Naive B cell (primary cell): ENCODE measurements around the gene CDON. TPM values are rescaled to one million over a fixed set of nuclear protein-coding genes. Genes with fewer than 3 reads are reported as not detected.

Experiments
- ATAC-seq, 2 donors: fragments of 150-1000 bp; cut with Tn5 transposase; 2 replicates each; pipeline ENCODE4 v1.10.0; 2021; ENCODE audit warnings: low read depth in 2 of 2, mild to moderate bottlenecking in 2 of 2, moderate library complexity in 2 of 2
- DNase-seq: peaks from one replicate; pipeline ENCODE4 v3.0.0; 2022
- H3K27ac Mint-ChIP-seq, 6 donors: one replicate each; pipeline ENCODE4 v1.8.0; 2020 to 2022; ENCODE audit warnings: mild to moderate bottlenecking in 6 of 6, mixed read lengths in 6 of 6, moderate library complexity in 5 of 6, inconsistent platforms in 2 of 6
- H3K27me3 Mint-ChIP-seq, 3 donors: one replicate each; pipeline ENCODE4 v1.8.0; 2021 to 2022; ENCODE audit warnings: mixed read lengths in 3 of 3, mild to moderate bottlenecking in 1 of 3
- H3K36me3 Mint-ChIP-seq, 2 donors: one replicate each; pipeline ENCODE4 v1.8.0; 2020 to 2022; ENCODE audit warnings: mixed read lengths in 2 of 2, inconsistent platforms in 1 of 2, mild to moderate bottlenecking in 1 of 2
- H3K4me1 Mint-ChIP-seq, 3 donors: one replicate each; pipeline ENCODE4 v1.8.0; 2020 to 2022; ENCODE audit warnings: mixed read lengths in 3 of 3, inconsistent platforms in 1 of 3, mild to moderate bottlenecking in 1 of 3, moderate library complexity in 1 of 3
- H3K4me3 Mint-ChIP-seq, 8 donors: one replicate each; pipeline ENCODE4 v1.8.0; 2020 to 2022; ENCODE audit warnings: mild to moderate bottlenecking in 8 of 8, mixed read lengths in 8 of 8, moderate library complexity in 8 of 8, inconsistent platforms in 2 of 8
- H3K9me3 Mint-ChIP-seq, 7 donors: one replicate each; pipeline ENCODE4 v1.8.0; 2020 to 2022; ENCODE audit warnings: mixed read lengths in 7 of 7, mild to moderate bottlenecking in 5 of 7, inconsistent platforms in 2 of 7, moderate library complexity in 1 of 7
- polyA plus RNA-seq, 6 donors: library from polyadenylated mRNA; unstranded; fragments of 300-500 nt; fragmentation: Illumina TruSeq; gene quantifications; one replicate each; pipeline ENCODE4 v1.2.3, GENCODE V29; 2021; ENCODE audit warnings: low read depth in 6 of 6

Gene CDON
- polyA plus RNA-seq, 6 donors from 2014 or later, result not detected

DNA sequence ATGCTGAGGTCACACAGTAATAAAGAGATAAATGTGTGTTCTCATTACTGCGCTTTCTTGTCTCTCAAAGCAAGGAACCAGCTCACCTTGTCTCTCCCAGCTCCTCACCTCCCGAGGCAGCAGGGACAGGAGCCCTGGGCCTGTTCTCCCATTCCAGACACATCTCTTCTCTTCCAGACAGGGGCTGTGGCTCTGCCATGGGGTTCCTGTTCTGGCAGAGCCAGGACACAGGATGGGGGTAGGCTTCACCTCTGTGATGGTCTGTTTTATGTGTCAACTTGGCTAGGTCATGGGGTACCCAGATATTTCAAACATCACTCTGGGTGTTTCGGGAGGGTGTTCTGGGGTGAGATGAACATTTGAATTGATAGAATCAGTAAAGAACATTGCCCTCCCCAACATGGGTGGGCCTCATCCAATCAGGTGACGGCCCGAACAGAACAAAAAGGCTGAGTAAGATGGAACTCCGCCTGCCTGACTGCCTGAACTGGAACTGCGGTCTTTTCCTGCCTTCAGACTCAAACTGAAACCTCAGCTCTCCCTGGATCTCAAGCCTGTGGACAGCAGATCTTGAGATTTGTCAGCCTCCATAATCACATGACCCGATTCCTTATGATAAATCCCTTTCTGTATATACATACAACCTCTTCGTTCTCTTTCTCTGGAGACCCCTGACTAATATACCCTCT, 118.9 kb downstream of the CDON start:
- H3K36me3 Mint-ChIP-seq, result no peaks in the 10 kb centered on the region
- H3K4me3 Mint-ChIP-seq, result no peak overlapping the region
- H3K9me3 Mint-ChIP-seq, result no peaks in the 10 kb centered on the region
- DNase-seq (no peak), ATAC-seq (no peak)
- H3K4me1 Mint-ChIP-seq, result no peaks in the 10 kb centered on the region
- peaks cover 0 to 28% (median 12%) of the 10 kb centered on the region in 3 donors for H3K27me3 Mint-ChIP-seq
- no peak overlapping the region for H3K27ac Mint-ChIP-seq

DNA sequence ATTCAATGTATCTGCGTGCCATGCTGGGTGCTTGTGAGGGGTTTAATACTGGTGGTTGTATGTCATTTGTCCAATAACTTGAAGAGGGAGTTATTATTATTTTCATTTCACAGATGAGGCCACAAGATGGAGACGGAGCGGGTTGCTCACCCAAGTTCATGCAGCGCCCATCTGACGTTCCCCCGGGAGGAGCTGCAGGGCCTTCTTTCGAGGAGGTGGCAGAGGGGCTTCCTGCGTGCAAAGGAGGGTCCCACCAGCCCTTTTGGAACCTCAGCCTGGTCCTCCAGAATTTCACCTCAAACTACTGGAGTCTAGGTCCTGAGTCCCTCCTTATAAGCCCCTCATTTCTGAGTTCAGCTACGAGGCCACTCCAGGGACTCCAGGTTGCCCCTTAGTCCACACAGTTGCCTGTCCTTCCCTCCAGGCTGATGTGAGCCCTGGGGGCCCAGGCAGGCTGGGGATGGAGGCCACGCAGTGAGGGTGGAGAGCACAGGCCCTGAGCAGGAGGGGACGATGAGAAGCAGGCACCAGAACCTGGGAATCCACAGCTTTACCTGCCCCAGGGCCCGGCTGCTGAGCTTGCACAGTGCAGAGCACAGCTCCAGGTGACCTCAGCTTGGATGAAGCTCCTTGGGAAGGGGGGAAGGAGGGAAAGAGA, 119.8 kb downstream of the CDON start:
- ATAC-seq, result no peak
- DNase-seq, result no peak
- no peaks in the 10 kb centered on the region for H3K36me3 Mint-ChIP-seq

DNA sequence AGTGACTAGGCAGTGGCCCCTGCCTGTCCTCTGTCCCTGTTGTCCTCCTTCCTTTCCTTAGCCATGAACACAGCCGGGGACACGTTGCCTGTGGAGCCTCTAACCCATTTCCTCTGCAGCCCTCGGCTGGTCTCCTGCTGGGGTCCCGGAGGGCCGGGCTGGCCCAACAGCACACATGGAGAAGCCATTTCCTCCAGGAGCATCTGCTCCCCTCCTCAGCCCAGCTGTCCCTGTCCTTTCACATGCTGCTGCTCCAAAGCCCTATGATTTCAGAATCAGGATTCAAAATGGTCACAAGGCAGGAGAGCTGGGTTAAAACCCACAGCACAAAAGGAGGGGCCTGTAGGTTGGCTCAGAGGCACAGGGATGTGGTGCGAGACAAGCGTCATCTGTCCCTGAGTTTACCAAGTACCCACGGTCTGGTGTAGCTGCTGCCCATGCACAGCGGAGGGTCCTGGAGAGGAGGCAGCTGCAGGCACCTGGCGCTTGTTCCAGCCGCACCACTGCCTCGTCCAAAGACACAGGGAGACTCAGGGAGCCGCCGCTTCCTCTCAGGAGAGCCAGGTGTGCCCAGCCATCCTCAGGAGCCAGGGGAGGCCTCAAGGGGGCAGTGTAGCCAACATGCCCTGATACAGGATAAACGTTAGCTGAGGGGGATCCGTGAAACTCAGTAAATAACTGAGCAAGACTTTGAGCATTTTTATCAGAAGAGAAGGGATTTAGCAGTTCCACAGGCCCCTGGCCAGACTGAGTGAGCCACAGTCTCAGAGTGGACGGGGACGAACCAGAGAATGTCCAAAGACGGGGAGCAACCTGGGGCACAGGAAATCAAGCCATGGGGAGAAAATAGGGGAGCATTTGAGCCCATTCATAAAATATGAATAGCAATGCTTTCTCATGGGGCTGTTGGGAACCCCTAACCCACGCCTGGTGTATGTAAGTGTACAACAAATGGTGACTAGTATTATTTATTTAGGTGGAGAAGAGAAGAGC, 120.8 kb downstream of the CDON start:
- Mint-ChIP-seq H3K9me3 (no peaks in the 10 kb centered on the region), H3K27me3 (peaks cover 0 to 30% (median 12%) of the 10 kb centered on the region in 3 donors)
- no peak for ATAC-seq

More for the DNA sequence above, 119.8 kb downstream of the CDON start:
- Mint-ChIP-seq H3K27me3 (peaks cover 0 to 30% (median 12%) of the 10 kb centered on the region in 3 donors), H3K4me3 (no peak overlapping the region), H3K27ac (no peak overlapping the region), H3K9me3 (no peaks in the 10 kb centered on the region), H3K4me1 (no peaks in the 10 kb centered on the region)

DNA sequence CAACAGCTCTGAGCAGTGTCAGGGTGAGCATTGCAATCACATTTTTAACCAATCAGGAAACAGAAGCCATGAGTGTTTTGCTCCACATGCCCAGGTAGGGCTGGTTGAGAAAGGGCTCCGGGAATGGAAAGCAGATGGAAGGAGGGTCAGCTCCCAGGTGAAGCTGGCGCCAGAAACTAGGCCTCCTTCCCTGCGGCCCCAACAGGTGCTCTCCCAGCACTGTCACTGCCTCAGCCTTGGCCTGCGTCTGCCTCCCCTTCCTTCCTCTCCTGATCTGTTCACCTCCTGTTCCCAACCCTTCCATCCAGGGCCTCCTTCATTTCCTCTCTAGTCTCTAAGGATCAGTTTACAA, 121.4 kb downstream of the CDON start:
- no peaks in the 10 kb centered on the region for H3K36me3 Mint-ChIP-seq
- H3K4me1 Mint-ChIP-seq, result no peaks in the 10 kb centered on the region
- DNase-seq, result no peak
- H3K27me3 Mint-ChIP-seq, result peaks cover 0 to 30% (median 12%) of the 10 kb centered on the region in 3 donors
- H3K9me3 Mint-ChIP-seq, result no peaks in the 10 kb centered on the region
- H3K27ac Mint-ChIP-seq, result peak overlapping the region in 1 of 6 donors; percentile 46
- no peak overlapping the region for H3K4me3 Mint-ChIP-seq
- ATAC-seq, result no peak

More for the DNA sequence above, 120.8 kb downstream of the CDON start:
- no peak for DNase-seq
- no peaks in the 10 kb centered on the region for H3K36me3 Mint-ChIP-seq
- no peak overlapping the region for H3K27ac Mint-ChIP-seq
- H3K4me1 Mint-ChIP-seq, result no peaks in the 10 kb centered on the region
- H3K4me3 Mint-ChIP-seq, result no peak overlapping the region

DNA sequence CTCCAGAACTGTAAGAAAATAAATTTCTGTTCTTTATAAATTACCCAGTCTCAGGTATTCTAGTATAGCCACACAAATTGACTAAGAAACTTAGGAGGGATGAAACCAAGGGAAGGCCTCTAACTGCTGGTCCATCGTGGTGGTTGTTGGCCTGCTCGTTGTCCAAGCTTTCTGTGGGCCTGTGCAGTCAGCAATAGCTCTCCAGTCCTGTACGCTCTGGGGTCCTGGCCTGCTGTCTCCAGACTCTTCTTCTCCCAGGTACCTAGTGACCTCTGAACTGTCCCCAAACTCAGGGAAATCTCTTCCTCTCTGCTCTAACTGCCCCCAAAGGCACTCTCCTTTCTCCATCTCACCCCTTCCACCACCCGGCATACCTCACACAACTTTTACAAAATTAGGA, 122.5 kb downstream of the CDON start:
- H3K27ac Mint-ChIP-seq, result no peak overlapping the region

DNA sequence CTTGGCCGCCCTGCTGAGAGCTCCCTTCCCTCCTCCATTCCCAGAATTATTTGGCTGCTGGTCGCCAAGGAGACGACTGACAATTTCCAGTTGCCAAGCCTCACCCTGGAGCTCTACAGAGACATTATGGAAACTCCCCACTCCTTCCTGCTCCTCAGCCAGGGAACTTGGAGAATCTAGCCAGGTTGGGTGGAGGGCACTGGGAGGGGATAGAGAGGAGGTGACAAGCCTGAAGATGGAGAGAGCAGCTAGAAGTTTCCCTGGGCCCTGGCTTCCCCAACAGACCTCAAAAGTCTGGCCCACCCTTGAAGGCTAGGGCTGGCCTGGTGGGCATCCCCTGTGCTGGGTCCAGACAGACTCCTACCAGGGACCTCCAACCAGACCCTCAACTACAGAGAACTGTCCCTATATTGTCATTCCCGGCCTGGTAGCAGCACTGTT, 123.6 kb downstream of the CDON start:
- H3K9me3 Mint-ChIP-seq, result no peaks in the 10 kb centered on the region
- DNase-seq, result no peak
- no peaks in the 10 kb centered on the region for H3K4me1 Mint-ChIP-seq
- no peak for ATAC-seq
- H3K36me3 Mint-ChIP-seq, result no peaks in the 10 kb centered on the region
- H3K27me3 Mint-ChIP-seq, result peaks cover 0 to 23% (median 12%) of the 10 kb centered on the region in 3 donors
- H3K27ac Mint-ChIP-seq, result no peak overlapping the region
- no peak overlapping the region for H3K4me3 Mint-ChIP-seq

More for the DNA sequence above, 122.5 kb downstream of the CDON start:
- Mint-ChIP-seq H3K9me3 (no peaks in the 10 kb centered on the region), H3K27me3 (peaks cover 0 to 30% (median 15%) of the 10 kb centered on the region in 3 donors), H3K4me3 (no peak overlapping the region), H3K36me3 (no peaks in the 10 kb centered on the region), H3K4me1 (no peaks in the 10 kb centered on the region)
- no peak for DNase-seq
- ATAC-seq, result no peak

DNA sequence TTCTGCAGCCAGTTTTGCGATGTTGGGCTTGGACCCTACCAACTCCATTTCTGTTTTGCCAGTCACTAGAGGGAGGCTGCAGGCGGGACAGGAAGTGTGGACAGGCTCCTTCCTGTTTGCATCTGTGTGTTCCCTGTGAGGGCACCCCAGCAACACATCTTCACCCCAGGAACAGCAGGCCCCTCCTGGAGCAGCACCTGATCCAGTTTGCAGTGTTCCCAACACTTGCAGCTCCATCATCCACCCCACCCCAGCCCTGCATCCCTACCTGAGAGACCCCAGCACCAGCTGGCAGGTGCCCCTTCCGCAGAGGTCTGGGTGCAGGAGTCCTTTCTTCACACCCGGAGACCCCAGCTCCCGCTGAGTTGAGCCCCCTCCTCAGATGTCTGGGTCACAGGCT, 124.2 kb downstream of the CDON start:
- Mint-ChIP-seq H3K9me3 (no peaks in the 10 kb centered on the region), H3K27ac (no peak overlapping the region), H3K4me1 (no peaks in the 10 kb centered on the region), H3K27me3 (peaks cover 0 to 20% (median 8%) of the 10 kb centered on the region in 3 donors), H3K36me3 (no peaks in the 10 kb centered on the region), H3K4me3 (no peak overlapping the region)
- ATAC-seq (no peak), DNase-seq (no peak)

DNA sequence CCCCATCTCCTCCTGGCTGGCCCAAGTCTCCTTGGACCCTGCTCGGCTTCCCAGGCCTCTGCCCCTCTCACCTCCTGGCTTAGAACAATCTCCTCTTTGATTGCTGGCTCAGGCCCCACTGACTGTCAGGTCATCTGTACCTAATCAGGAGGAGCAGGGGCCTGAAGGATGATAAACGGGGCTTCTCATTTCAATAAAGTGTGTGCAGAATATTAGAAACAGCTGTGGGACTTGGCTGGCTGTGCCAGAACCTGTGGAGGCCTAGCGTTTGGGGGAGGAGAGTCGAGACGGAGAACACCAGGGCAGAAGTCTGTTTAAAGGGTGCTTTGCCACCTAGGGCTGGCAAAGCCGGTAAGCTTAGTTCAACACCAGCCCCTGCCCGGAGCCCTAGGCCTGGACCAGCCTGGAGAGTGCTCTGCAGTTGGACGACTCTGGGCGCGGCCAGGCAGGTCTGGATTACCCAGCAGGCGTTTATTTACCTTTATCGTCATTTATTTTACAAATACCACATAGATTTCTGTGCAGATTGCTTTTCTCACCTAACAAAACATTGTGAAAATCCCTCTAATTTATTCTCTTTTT, 127.0 kb downstream of the CDON start:
- Mint-ChIP-seq H3K9me3 (no peaks in the 10 kb centered on the region), H3K4me3 (no peak overlapping the region), H3K36me3 (no peaks in the 10 kb centered on the region), H3K27me3 (peaks cover 8 to 18% (median 14%) of the 10 kb centered on the region in 3 donors), H3K4me1 (no peaks in the 10 kb centered on the region), H3K27ac (no peak overlapping the region)
- ATAC-seq (no peak), DNase-seq (no peak)

DNA sequence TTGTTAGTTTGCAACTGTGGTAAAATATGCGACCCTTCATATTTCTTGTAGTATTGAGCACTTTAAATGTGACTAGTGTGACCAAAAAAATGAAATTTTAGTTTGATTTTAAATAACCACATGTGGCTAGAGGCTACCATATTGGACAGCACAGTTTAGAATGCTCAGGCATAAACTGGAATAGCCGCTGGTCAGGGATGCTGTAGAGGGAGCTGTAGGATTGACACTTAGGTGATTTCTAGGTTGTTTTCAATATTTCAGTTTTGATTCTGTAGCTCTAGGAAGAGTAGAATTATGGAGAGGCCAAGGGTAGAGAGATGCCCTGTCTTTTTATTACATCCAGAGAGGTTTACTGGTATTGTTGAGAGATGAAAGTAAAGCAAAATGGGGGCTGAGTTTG, 127.6 kb downstream of the CDON start:
- Mint-ChIP-seq H3K27me3 (peaks cover 8 to 25% (median 17%) of the 10 kb centered on the region in 3 donors), H3K9me3 (no peaks in the 10 kb centered on the region), H3K27ac (no peak overlapping the region), H3K36me3 (no peaks in the 10 kb centered on the region), H3K4me3 (no peak overlapping the region), H3K4me1 (no peaks in the 10 kb centered on the region)
- ATAC-seq (no peak), DNase-seq (no peak)

DNA sequence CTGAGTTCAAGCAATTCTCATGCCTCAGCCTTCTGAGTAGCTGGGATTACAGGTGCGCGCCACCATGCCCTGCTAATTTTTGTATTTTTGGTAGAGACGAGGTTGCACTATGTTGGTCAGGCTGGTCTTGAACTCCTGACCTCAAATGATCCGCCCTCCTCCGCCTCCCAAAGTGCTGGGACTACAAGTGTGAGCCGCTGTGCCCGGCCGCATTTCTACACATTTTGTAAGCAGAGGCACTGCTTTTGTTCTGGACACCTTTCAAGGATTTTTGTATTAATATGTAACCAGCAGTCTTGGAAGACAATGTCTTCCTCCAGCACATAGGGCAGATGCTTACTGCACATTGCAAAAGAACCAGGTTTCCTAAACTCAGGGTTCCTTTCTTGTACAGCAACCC, 128.2 kb downstream of the CDON start:
- Mint-ChIP-seq H3K4me3 (peak overlapping the region in 1 of 8 donors; percentile 7), H3K27ac (no peak overlapping the region), H3K4me1 (no peaks in the 10 kb centered on the region), H3K9me3 (no peaks in the 10 kb centered on the region), H3K27me3 (peaks cover 8 to 31% (median 23%) of the 10 kb centered on the region in 3 donors), H3K36me3 (no peaks in the 10 kb centered on the region)
- DNase-seq, result no peak
- ATAC-seq, result no peak

DNA sequence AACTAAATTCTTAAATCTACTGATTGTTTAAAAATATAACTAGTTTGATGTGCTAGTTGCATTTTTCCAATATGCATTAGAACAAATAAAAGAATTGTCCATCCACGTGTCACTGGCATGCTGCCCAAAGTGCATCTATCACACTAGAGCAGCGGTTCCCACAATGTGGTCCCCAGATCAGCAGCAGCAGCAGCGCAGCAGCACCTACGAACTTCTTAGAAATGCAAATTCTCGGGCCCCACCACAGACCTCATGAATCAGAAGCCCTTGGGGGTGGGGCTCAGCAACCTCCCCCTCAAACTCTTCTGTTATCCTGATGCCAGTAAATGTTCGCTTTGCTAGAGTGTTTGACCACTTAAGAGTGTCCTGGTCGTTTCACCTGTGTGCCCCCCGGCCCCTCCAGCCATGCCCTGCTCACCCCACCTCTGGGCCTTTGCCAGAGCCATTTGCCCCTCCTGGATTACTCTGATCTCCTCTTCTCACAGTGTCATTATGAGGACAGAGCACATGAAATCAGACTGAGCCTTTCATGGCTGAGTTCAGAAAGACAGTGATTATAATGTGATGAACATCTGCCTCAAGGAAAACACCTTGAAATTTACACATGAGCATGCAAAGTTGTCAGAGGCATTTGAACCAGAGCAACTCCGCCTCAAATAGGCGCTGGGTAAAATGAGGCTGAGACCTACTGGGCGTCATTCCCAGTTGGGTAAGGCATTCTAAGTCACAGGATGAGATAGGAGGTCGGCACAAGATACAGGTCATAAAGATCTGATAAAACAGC, 129.4 kb downstream of the CDON start:
- Mint-ChIP-seq H3K9me3 (no peaks in the 10 kb centered on the region), H3K4me3 (no peak overlapping the region), H3K36me3 (no peaks in the 10 kb centered on the region), H3K4me1 (no peaks in the 10 kb centered on the region), H3K27ac (peak overlapping the region in 1 of 6 donors; percentile 91), H3K27me3 (peaks cover 11 to 31% (median 20%) of the 10 kb centered on the region in 3 donors)
- no peak for ATAC-seq
- DNase-seq, result no peak

DNA sequence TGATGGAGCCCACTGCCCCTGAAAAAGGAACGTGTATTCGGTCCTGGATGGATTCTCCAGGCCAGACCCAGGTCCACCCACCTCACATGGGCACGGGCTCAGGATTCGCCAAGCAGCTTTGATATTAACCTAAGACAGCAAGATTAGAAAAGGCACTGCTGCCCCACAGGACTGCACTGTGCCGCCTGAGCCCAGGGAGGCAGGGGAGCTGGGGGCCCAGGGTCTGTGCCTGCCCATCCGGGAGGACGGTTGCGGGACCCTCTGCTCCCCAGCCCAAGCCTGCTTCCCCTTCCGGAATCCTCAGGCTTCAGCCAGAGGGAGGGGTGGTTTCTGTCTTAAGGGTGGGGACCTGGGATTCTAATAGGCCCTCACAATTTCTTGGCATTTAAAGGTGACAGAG, 130.4 kb downstream of the CDON start:
- Mint-ChIP-seq H3K36me3 (no peaks in the 10 kb centered on the region), H3K4me3 (no peak overlapping the region), H3K4me1 (no peaks in the 10 kb centered on the region), H3K9me3 (no peaks in the 10 kb centered on the region), H3K27me3 (peaks cover 11 to 31% (median 23%) of the 10 kb centered on the region in 3 donors), H3K27ac (no peak overlapping the region)
- DNase-seq (no peak), ATAC-seq (no peak)
